ENCODE data around the gene HSD17B7. TPM values are rescaled to one million over a fixed set of nuclear protein-coding genes. Genes with fewer than 3 reads are reported as not detected.

Gene HSD17B7
- total RNA-seq, 1 donor from 2014 or later: 51.7 TPM

DNA sequence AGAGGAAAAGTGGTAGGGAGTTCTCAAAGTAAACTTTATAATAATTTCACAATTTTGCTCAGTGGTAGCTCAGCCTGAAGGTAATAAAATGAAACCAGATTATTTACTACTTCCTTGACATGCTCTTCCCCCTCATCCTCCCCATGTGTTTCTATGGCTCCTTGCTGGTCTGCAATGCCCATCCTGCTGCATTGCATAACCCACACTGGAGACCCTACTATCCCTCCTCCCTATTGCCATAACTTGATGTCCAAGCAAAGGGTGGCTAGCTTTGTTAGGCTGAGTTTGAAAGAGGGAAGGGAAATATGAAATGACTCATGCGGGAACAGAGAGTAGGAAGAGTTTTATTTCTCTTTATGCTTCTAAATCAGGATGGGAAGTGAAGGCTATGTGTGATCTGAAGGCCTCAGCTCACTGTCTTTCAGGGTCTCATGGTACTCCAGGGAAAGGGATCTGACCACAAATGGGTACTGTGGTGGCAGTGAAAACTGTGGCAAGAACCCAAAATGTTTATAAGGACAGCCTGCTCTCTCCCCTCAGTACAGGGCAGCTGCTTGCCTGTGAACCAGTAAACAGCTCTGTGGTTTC is 36.4 kb upstream of the HSD17B7 start:
- no peak for DNase-seq (ENCODE audit: low spot score, unreplicated experiment)
- H3K4me1 Mint-ChIP-seq (ENCODE audit: low read depth): peaks cover 2% of the 10 kb centered on the region
- H3K36me3 Mint-ChIP-seq (ENCODE audit: insufficient read depth): no peaks in the 10 kb centered on the region
- no peak overlapping the region for H3K4me3 Mint-ChIP-seq (ENCODE audit: low read depth)
- TF ChIP-seq, protein P1, sequence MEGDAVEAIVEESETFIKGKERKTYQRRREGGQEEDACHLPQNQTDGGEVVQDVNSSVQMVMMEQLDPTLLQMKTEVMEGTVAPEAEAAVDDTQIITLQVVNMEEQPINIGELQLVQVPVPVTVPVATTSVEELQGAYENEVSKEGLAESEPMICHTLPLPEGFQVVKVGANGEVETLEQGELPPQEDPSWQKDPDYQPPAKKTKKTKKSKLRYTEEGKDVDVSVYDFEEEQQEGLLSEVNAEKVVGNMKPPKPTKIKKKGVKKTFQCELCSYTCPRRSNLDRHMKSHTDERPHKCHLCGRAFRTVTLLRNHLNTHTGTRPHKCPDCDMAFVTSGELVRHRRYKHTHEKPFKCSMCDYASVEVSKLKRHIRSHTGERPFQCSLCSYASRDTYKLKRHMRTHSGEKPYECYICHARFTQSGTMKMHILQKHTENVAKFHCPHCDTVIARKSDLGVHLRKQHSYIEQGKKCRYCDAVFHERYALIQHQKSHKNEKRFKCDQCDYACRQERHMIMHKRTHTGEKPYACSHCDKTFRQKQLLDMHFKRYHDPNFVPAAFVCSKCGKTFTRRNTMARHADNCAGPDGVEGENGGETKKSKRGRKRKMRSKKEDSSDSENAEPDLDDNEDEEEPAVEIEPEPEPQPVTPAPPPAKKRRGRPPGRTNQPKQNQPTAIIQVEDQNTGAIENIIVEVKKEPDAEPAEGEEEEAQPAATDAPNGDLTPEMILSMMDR (IDR thresholded peaks at IDR 0.05; ENCODE audit: unreplicated experiment): no peak
- no peaks in the 10 kb centered on the region for H3K9me3 Mint-ChIP-seq (ENCODE audit: low read depth)
- no peaks in the 10 kb centered on the region for H3K27me3 Mint-ChIP-seq
- no peak overlapping the region for H3K27ac Mint-ChIP-seq

DNA sequence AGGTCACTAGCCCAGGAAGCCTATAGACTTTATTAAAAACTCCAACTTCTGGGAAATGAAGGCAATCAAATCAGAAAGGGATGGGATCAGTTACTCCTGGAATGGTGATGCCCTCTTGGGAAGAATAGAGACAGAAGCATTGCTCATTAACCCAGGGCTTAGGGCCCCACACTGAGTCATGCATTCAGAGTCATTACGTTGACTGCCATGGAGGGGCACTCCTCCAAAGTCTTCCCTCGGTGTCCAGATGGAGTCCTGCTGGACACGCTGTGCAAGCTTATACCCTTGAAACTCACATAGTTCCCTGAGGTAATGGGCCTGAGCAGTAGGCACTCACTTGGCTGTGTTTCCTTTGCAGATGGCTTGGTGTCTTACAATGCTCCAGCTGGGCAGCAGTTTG is 35.2 kb upstream of the HSD17B7 start:
- Mint-ChIP-seq H3K4me1 (ENCODE audit: low read depth) (no peaks in the 10 kb centered on the region), H3K36me3 (ENCODE audit: insufficient read depth) (no peaks in the 10 kb centered on the region), H3K9me3 (ENCODE audit: low read depth) (no peaks in the 10 kb centered on the region), H3K4me3 (ENCODE audit: low read depth) (no peak overlapping the region), H3K27me3 (no peaks in the 10 kb centered on the region), H3K27ac (peak overlapping the region; percentile 75)
- DNase-seq (ENCODE audit: low spot score, unreplicated experiment): no peak
- TF ChIP-seq, protein P1 (IDR thresholded peaks at IDR 0.05; ENCODE audit: unreplicated experiment): no peak

DNA sequence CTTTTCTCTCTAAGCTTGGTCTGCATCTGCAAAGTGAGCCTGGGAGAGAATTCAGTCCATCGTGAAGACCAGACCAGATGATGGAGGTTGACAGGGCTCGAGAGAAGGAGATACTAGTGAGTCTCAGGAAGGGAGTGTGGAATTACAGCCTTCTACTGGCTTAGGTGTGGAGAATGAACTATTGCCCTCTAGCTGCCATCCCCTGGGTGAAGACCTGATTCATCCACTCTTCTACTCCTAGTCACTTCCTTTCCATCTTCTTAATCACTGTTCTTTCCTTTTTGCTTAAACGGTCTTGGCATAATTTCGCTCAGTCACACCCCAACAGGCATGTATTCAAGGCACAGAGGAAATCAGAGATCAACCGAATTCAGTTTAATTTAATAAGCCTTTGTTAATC is 34.0 kb upstream of the HSD17B7 start:
- TF ChIP-seq, protein P1 (IDR thresholded peaks at IDR 0.05; ENCODE audit: unreplicated experiment): no peak
- no peak overlapping the region for H3K4me3 Mint-ChIP-seq (ENCODE audit: low read depth)
- H3K36me3 Mint-ChIP-seq (ENCODE audit: insufficient read depth): no peaks in the 10 kb centered on the region
- no peaks in the 10 kb centered on the region for H3K27me3 Mint-ChIP-seq
- H3K9me3 Mint-ChIP-seq (ENCODE audit: low read depth): no peaks in the 10 kb centered on the region
- no peaks in the 10 kb centered on the region for H3K4me1 Mint-ChIP-seq (ENCODE audit: low read depth)
- DNase-seq (ENCODE audit: low spot score, unreplicated experiment): no peak
- no peak overlapping the region for H3K27ac Mint-ChIP-seq

- Mint-ChIP-seq H3K36me3 (ENCODE audit: insufficient read depth) (no peaks in the 10 kb centered on the region), H3K27me3 (no peaks in the 10 kb centered on the region), H3K9me3 (ENCODE audit: low read depth) (no peaks in the 10 kb centered on the region), H3K4me1 (ENCODE audit: low read depth) (no peaks in the 10 kb centered on the region), H3K4me3 (ENCODE audit: low read depth) (no peak overlapping the region), H3K27ac (no peak overlapping the region)
- DNase-seq (ENCODE audit: low spot score, unreplicated experiment): no peak
- TF ChIP-seq, protein P1 (IDR thresholded peaks at IDR 0.05; ENCODE audit: unreplicated experiment): no peak
Measured at GRCh38 chr1:162757476-162757875, 33.0 kb upstream of the HSD17B7 start.

GRCh38 chr1:162765788-162766187 is 24.7 kb upstream of the HSD17B7 start:
- no peaks in the 10 kb centered on the region for H3K9me3 Mint-ChIP-seq (ENCODE audit: low read depth)
- TF ChIP-seq, protein P1 (IDR thresholded peaks at IDR 0.05; ENCODE audit: unreplicated experiment): no peak
- no peak for DNase-seq (ENCODE audit: low spot score, unreplicated experiment)
- H3K27ac Mint-ChIP-seq: no peak overlapping the region
- no peaks in the 10 kb centered on the region for H3K4me1 Mint-ChIP-seq (ENCODE audit: low read depth)
- H3K36me3 Mint-ChIP-seq (ENCODE audit: insufficient read depth): no peaks in the 10 kb centered on the region
- no peaks in the 10 kb centered on the region for H3K27me3 Mint-ChIP-seq
- H3K4me3 Mint-ChIP-seq (ENCODE audit: low read depth): no peak overlapping the region
